ENCODE data around the gene KAZN. TPM values are rescaled to one million over a fixed set of nuclear protein-coding genes. Genes with fewer than 3 reads are reported as not detected.

KAZN gene
- total and polyA plus RNA-seq, 4 experiments from 2014 or later: 0.08 to 0.47 TPM; not detected in 2

GRCh38 chr1:15080328-15081007, 482.0 kb downstream of the KAZN start:
- peaks cover 3 to 5% of the 10 kb centered on the region in 2 donors for H3K27me3 Mint-ChIP-seq
- no peaks in the 10 kb centered on the region for H3K4me1 Mint-ChIP-seq
- H3K27ac Mint-ChIP-seq: no peak overlapping the region
- no peak overlapping the region for H3K4me3 ChIP-seq (ENCODE audit: low read length in 2 of 2)
- no peaks in the 10 kb centered on the region for H3K4me1 ChIP-seq (ENCODE audit: insufficient read depth, low read length)
- H3K9me3 Mint-ChIP-seq: no peaks in the 10 kb centered on the region
- POLR2A ChIA-PET (ENCODE audit: partially characterized antibody): no interaction called here
- no peak overlapping the region for H3K4me3 Mint-ChIP-seq
- CTCF ChIA-PET (ENCODE audit: partially characterized antibody): no interaction called here
- H3K27me3 ChIP-seq (ENCODE audit: insufficient read depth, low read length): no peaks in the 10 kb centered on the region
- H3K36me3 ChIP-seq (ENCODE audit: insufficient read depth, low read length): no peaks in the 10 kb centered on the region
- no peak for DNase-seq
- H3K27ac ChIP-seq (ENCODE audit: low read depth, low read length): no peak overlapping the region
- no peaks in the 10 kb centered on the region for H3K36me3 Mint-ChIP-seq
- H3K9me3 ChIP-seq (ENCODE audit: control insufficient read depth in 1 of 2, low read length in 2 of 2): no peaks in the 10 kb centered on the region
- intact Hi-C loops (cut with micrococcal nuclease): no loop called here

- H3K4me1 Mint-ChIP-seq: no peaks in the 10 kb centered on the region
- no peak overlapping the region for H3K27ac ChIP-seq (ENCODE audit: low read depth, low read length)
- POLR2A ChIA-PET (ENCODE audit: partially characterized antibody): no interaction called here
- H3K9me3 Mint-ChIP-seq: no peaks in the 10 kb centered on the region
- H3K27ac Mint-ChIP-seq: no peak overlapping the region
- intact Hi-C loops (cut with micrococcal nuclease): no loop called here
- no peaks in the 10 kb centered on the region for H3K36me3 ChIP-seq (ENCODE audit: insufficient read depth, low read length)
- H3K4me1 ChIP-seq (ENCODE audit: insufficient read depth, low read length): no peaks in the 10 kb centered on the region
- CTCF ChIA-PET (ENCODE audit: partially characterized antibody): interaction anchor here (0.6 kb wide), 1 partner anchor 47 kb away, joined by 3 read pairs; no protein-coding TSS in a partner anchor
- no peaks in the 10 kb centered on the region for H3K36me3 Mint-ChIP-seq
- H3K27me3 ChIP-seq (ENCODE audit: insufficient read depth, low read length): no peaks in the 10 kb centered on the region
- DNase-seq: no peak
- no peak overlapping the region for H3K4me3 ChIP-seq (ENCODE audit: low read length in 2 of 2)
- no peaks in the 10 kb centered on the region for H3K9me3 ChIP-seq (ENCODE audit: control insufficient read depth in 1 of 2, low read length in 2 of 2)
- H3K4me3 Mint-ChIP-seq: no peak overlapping the region
- peaks cover 3 to 5% of the 10 kb centered on the region in 2 donors for H3K27me3 Mint-ChIP-seq
Observed at GRCh38 chr1:15081102-15081501, 482.6 kb downstream of the KAZN start.

DNA sequence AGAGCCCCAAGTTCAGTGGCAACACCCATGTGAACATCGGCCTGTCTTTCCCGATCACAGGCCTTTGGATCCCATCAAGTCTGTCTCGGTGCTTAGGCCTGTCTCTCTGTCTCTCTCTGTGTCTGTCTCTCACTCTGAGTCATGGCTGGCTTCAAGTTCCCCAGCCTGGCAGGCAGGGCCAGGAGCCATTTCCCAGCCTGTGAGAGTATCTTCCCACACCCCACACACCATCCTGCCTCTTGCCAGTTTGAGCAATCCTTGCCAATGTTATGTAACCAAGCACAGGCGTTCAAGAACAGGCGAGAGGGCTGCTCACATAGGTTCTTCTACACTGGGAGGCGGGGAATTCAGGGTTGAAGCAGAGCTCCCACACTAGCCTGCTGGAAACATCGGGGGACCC, 485.1 kb downstream of the KAZN start:
- H3K36me3 Mint-ChIP-seq: no peaks in the 10 kb centered on the region
- no peak overlapping the region for H3K4me3 ChIP-seq (ENCODE audit: low read length in 2 of 2)
- H3K36me3 ChIP-seq (ENCODE audit: insufficient read depth, low read length): no peaks in the 10 kb centered on the region
- no peak overlapping the region for H3K27ac Mint-ChIP-seq
- ChIA-PET POLR2A (ENCODE audit: partially characterized antibody) (no interaction called here), CTCF (ENCODE audit: partially characterized antibody) (interaction anchor here (0.6 kb wide), 1 partner anchor 354 kb away, joined by 4 read pairs; no protein-coding TSS in a partner anchor)
- peaks cover 3 to 5% of the 10 kb centered on the region in 2 donors for H3K27me3 Mint-ChIP-seq
- H3K4me3 Mint-ChIP-seq: no peak overlapping the region
- intact Hi-C loops (cut with micrococcal nuclease): no loop called here
- no peaks in the 10 kb centered on the region for H3K4me1 ChIP-seq (ENCODE audit: insufficient read depth, low read length)
- no peaks in the 10 kb centered on the region for H3K27me3 ChIP-seq (ENCODE audit: insufficient read depth, low read length)
- no peaks in the 10 kb centered on the region for H3K4me1 Mint-ChIP-seq
- no peak overlapping the region for H3K27ac ChIP-seq (ENCODE audit: low read depth, low read length)
- no peaks in the 10 kb centered on the region for H3K9me3 Mint-ChIP-seq
- H3K9me3 ChIP-seq (ENCODE audit: control insufficient read depth in 1 of 2, low read length in 2 of 2): no peaks in the 10 kb centered on the region
- DNase-seq: no peak

DNA sequence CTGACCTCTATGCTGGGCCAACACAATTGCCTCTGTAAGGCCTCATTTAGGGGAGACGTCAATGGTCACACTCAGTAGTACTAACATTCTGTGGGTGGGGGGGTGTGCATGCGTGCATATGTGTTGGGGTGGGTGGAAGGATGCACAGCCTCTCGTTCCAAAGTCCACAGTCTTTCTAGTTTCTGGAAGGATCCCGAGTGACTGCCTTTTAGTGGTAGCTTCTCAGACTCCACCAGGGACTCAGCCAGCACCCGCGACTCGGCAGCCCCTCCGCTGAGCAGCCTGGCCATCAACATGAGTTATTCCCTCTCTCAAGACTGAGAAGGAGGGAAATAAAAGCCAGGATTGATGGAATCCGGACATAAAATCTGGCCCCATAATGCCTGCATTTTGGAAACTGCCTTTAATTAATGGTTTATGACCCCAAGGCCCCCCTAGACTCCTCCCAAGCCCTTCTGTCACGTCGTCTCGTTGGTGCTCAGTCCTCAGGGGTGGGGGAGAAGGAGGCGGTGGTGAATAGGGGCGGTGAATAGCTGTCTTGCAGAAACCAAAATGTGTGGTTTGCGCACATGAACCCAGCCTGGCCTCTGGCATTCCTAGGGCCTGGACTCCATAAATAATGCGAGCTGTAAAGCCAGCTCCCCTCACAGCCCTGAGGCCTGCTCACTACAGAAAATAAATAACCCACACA, 489.9 kb downstream of the KAZN start:
- Histone ChIP-seq H3K4me1 (ENCODE audit: insufficient read depth, low read length) (no peaks in the 10 kb centered on the region), H3K9me3 (ENCODE audit: control insufficient read depth in 1 of 2, low read length in 2 of 2) (no peaks in the 10 kb centered on the region), H3K36me3 (ENCODE audit: insufficient read depth, low read length) (no peaks in the 10 kb centered on the region), H3K27ac (ENCODE audit: low read depth, low read length) (no peak overlapping the region), H3K4me3 (ENCODE audit: low read length in 2 of 2) (no peak overlapping the region), H3K27me3 (ENCODE audit: insufficient read depth, low read length) (no peaks in the 10 kb centered on the region)
- peaks cover 2 to 6% of the 10 kb centered on the region in 2 donors for H3K27me3 Mint-ChIP-seq
- DNase-seq: no peak
- H3K36me3 Mint-ChIP-seq: no peaks in the 10 kb centered on the region
- no peaks in the 10 kb centered on the region for H3K9me3 Mint-ChIP-seq
- CTCF ChIA-PET (ENCODE audit: partially characterized antibody): no interaction called here
- H3K27ac Mint-ChIP-seq: no peak overlapping the region
- POLR2A ChIA-PET (ENCODE audit: partially characterized antibody): no interaction called here
- no peak overlapping the region for H3K4me3 Mint-ChIP-seq
- H3K4me1 Mint-ChIP-seq: peaks cover 1 to 8% (median 3%) of the 10 kb centered on the region in 4 donors
- intact Hi-C loops (cut with micrococcal nuclease): no loop called here

DNA sequence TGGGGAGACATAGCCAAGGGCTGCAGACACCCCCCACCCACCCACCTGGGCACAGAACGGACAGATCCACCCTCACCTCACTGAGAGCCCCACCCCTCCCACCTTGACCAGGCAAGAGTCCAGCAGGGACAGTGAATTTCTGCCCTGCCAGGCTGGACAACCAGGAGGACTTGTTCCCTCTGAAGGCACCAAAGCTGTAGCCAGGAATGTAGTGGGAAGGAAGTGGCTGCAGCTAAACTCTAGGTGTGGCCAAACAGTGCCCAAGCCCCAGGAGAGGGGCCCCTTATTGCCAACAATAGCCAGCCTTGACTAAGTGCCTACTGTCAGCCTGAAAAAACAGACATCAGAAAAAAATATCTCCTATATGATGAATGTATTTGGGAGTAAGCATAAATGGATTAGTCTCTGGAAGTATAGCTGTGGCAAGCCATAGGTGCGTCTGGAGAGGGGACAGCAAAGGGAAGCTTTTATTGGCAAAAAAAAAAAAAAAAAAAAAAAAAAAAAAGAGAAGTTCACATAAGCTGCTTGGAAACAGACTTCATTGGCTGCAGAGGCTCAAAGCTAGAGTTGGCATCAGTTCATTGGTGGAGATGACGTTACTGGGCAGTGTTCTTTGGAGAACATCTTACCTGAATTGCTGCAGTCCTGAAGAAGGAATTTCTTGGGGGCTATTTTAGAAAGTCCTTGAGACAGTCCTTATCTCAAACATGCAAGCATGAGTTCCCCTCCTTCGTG, 490.9 kb downstream of the KAZN start:
- no peak overlapping the region for H3K27ac Mint-ChIP-seq
- DNase-seq: no peak
- H3K4me1 Mint-ChIP-seq: peaks cover 1 to 8% (median 3%) of the 10 kb centered on the region in 4 donors
- Histone ChIP-seq H3K4me1 (ENCODE audit: insufficient read depth, low read length) (no peaks in the 10 kb centered on the region), H3K27me3 (ENCODE audit: insufficient read depth, low read length) (no peaks in the 10 kb centered on the region), H3K4me3 (ENCODE audit: low read length in 2 of 2) (no peak overlapping the region), H3K27ac (ENCODE audit: low read depth, low read length) (no peak overlapping the region), H3K9me3 (ENCODE audit: control insufficient read depth in 1 of 2, low read length in 2 of 2) (no peaks in the 10 kb centered on the region), H3K36me3 (ENCODE audit: insufficient read depth, low read length) (no peaks in the 10 kb centered on the region)
- H3K9me3 Mint-ChIP-seq: no peaks in the 10 kb centered on the region
- ChIA-PET CTCF (ENCODE audit: partially characterized antibody) (no interaction called here), POLR2A (ENCODE audit: partially characterized antibody) (no interaction called here)
- peaks cover 2 to 3% of the 10 kb centered on the region in 2 donors for H3K27me3 Mint-ChIP-seq
- intact Hi-C loops (cut with micrococcal nuclease): no loop called here
- no peaks in the 10 kb centered on the region for H3K36me3 Mint-ChIP-seq
- no peak overlapping the region for H3K4me3 Mint-ChIP-seq

GRCh38 chr1:15090373-15090772, 491.9 kb downstream of the KAZN start:
- ChIA-PET POLR2A (ENCODE audit: partially characterized antibody) (no interaction called here), CTCF (ENCODE audit: partially characterized antibody) (no interaction called here)
- H3K27ac ChIP-seq (ENCODE audit: low read depth, low read length): no peak overlapping the region
- H3K4me1 ChIP-seq (ENCODE audit: insufficient read depth, low read length): no peaks in the 10 kb centered on the region
- intact Hi-C loops (cut with micrococcal nuclease): no loop called here
- peaks cover 2 to 3% of the 10 kb centered on the region in 2 donors for H3K27me3 Mint-ChIP-seq
- H3K27me3 ChIP-seq (ENCODE audit: insufficient read depth, low read length): no peaks in the 10 kb centered on the region
- no peaks in the 10 kb centered on the region for H3K36me3 Mint-ChIP-seq
- no peak overlapping the region for H3K4me3 ChIP-seq (ENCODE audit: low read length in 2 of 2)
- DNase-seq: no peak
- H3K4me3 Mint-ChIP-seq: no peak overlapping the region
- H3K4me1 Mint-ChIP-seq: peaks cover 1 to 8% (median 3%) of the 10 kb centered on the region in 4 donors
- H3K9me3 Mint-ChIP-seq: no peaks in the 10 kb centered on the region
- H3K36me3 ChIP-seq (ENCODE audit: insufficient read depth, low read length): no peaks in the 10 kb centered on the region
- no peaks in the 10 kb centered on the region for H3K9me3 ChIP-seq (ENCODE audit: control insufficient read depth in 1 of 2, low read length in 2 of 2)
- H3K27ac Mint-ChIP-seq: no peak overlapping the region

- Histone ChIP-seq H3K4me1 (ENCODE audit: insufficient read depth, low read length) (no peaks in the 10 kb centered on the region), H3K27ac (ENCODE audit: low read depth, low read length) (no peak overlapping the region), H3K36me3 (ENCODE audit: insufficient read depth, low read length) (no peaks in the 10 kb centered on the region), H3K9me3 (ENCODE audit: control insufficient read depth in 1 of 2, low read length in 2 of 2) (no peaks in the 10 kb centered on the region), H3K4me3 (ENCODE audit: low read length in 2 of 2) (no peak overlapping the region), H3K27me3 (ENCODE audit: insufficient read depth, low read length) (no peaks in the 10 kb centered on the region)
- Mint-ChIP-seq H3K4me1 (peaks cover 1 to 8% (median 3%) of the 10 kb centered on the region in 4 donors), H3K27ac (no peak overlapping the region), H3K27me3 (peaks cover 3 to 5% of the 10 kb centered on the region in 2 donors), H3K4me3 (no peak overlapping the region), H3K9me3 (no peaks in the 10 kb centered on the region), H3K36me3 (no peaks in the 10 kb centered on the region)
- DNase-seq: no peak
- ChIA-PET CTCF (ENCODE audit: partially characterized antibody) (no interaction called here), POLR2A (ENCODE audit: partially characterized antibody) (no interaction called here)
- intact Hi-C loops (cut with micrococcal nuclease): no loop called here
Observed at GRCh38 chr1:15094056-15094455, 495.6 kb downstream of the KAZN start.
